IMR-90 (cell line): ENCODE data around the gene C5orf15. TPM values are rescaled to one million over a fixed set of nuclear protein-coding genes. Genes with fewer than 3 reads are reported as not detected.

Source experiments
- ATAC-seq: fragments of 200-7000 bp; cut with Tn5 transposase; 2 replicates; pipeline ENCODE4 v1.9.1; 2020; ENCODE audit warnings: low read depth, mild to moderate bottlenecking, moderate library complexity
- BruUV-seq: library from RNA; stranded (reverse); fragments of 400-500 nt; replicated peaks from 2 replicates; lab custom pipeline; 2021; lab: Mats Ljungman, UMichigan
- CTCF ChIA-PET: fragments of 300-600 bp; formaldehyde crosslinking; extraction: SDS; loops from one replicate; lab custom pipeline; 2021; ENCODE audit warnings: antibody characterized with exemption; lab: Yijun Ruan, JAX
- POLR2A ChIA-PET: fragments of 300-600 bp; sonication (Branson Sonifier 250); formaldehyde crosslinking; loops from one replicate; lab custom pipeline; 2022; ENCODE audit warnings: antibody characterized with exemption; ENCODE audit not compliant: unreplicated experiment; lab: Charles Lee
- DNase-seq: peaks from one replicate; pipeline ENCODE4 v3.0.0; 2013
- H2AFZ ChIP-seq: replicated peaks from 2 replicates; pipeline ENCODE3; 2013; ENCODE audit warnings: low read length, mild to moderate bottlenecking; ENCODE audit not compliant: poor library complexity
- H2AK5ac ChIP-seq: 2 replicates; pipeline ENCODE4 v1.6.1; 2013; ENCODE audit warnings: low read depth, low read length, inconsistent platforms
- H2AK9ac ChIP-seq: replicated peaks from 2 replicates; pipeline ENCODE3; 2013; ENCODE audit warnings: mild to moderate bottlenecking, low read depth, low read length, moderate library complexity; ENCODE audit not compliant: poor library complexity
- H2BK120ac ChIP-seq: 2 replicates; pipeline ENCODE4 v1.6.1; 2013; ENCODE audit warnings: low read depth, low read length, inconsistent platforms
- H2BK15ac ChIP-seq: 3 replicates; pipeline ENCODE4 v1.6.1; 2013; ENCODE audit warnings: low read depth, low read length, inconsistent platforms
- H2BK20ac ChIP-seq: 2 replicates; pipeline ENCODE4 v1.6.1; 2013; ENCODE audit warnings: low read depth, mild to moderate bottlenecking, inconsistent platforms, low read length, moderate library complexity
- H2BK5ac ChIP-seq: 2 replicates; pipeline ENCODE4 v1.6.1; 2013; ENCODE audit warnings: mild to moderate bottlenecking, low read depth, low read length, inconsistent platforms; ENCODE audit not compliant: poor library complexity, severe bottlenecking
- H3K14ac ChIP-seq: replicated peaks from 2 replicates; pipeline ENCODE4 v1.6.1; 2013; ENCODE audit warnings: low read depth, low read length, inconsistent platforms
- H3K18ac ChIP-seq: 2 replicates; pipeline ENCODE4 v1.6.1; 2013; ENCODE audit warnings: low read depth, low read length, control low read depth
- H3K23ac ChIP-seq: 2 replicates; pipeline ENCODE4 v1.6.1; 2013; ENCODE audit warnings: low read depth, low read length, inconsistent platforms
- H3K27ac ChIP-seq: 2 replicates; pipeline ENCODE4 v1.5.1; 2013; ENCODE audit warnings: mild to moderate bottlenecking, control low read depth, low read length; ENCODE audit not compliant: insufficient read depth
- H3K27me3 ChIP-seq: 2 replicates; pipeline ENCODE4 v1.6.1; 2013; ENCODE audit warnings: low read length; ENCODE audit not compliant: control insufficient read depth, insufficient read depth
- H3K36me3 ChIP-seq: 2 replicates; pipeline ENCODE4 v1.6.1; 2013; ENCODE audit warnings: low read length, mixed read lengths; ENCODE audit not compliant: control insufficient read depth, insufficient read depth
- H3K4ac ChIP-seq: 2 replicates; pipeline ENCODE4 v1.6.1; 2013; ENCODE audit warnings: low read depth, low read length, inconsistent platforms
- H3K4me1 ChIP-seq: 2 replicates; pipeline ENCODE4 v1.6.1; 2013; ENCODE audit warnings: low read length, mixed read lengths; ENCODE audit not compliant: control insufficient read depth, insufficient read depth
- H3K4me2 ChIP-seq: 2 replicates; pipeline ENCODE4 v1.6.1; 2013; ENCODE audit warnings: low read depth, mild to moderate bottlenecking, control low read depth, low read length, moderate library complexity
- H3K4me3 ChIP-seq: 2 replicates; pipeline ENCODE4 v1.5.1; 2013; ENCODE audit warnings: low read depth, mild to moderate bottlenecking, control low read depth, low read length, moderate library complexity; ENCODE audit not compliant: insufficient read depth
- H3K56ac ChIP-seq: 2 replicates; pipeline ENCODE4 v1.6.1; 2013; ENCODE audit warnings: low read length, inconsistent platforms; ENCODE audit not compliant: insufficient read depth; ENCODE audit errors: extremely low read depth
- H3K79me1 ChIP-seq, 2 experiments: 2 replicates each; pipeline ENCODE4 v1.6.1; 2013; ENCODE audit warnings: low read length in 2 of 2, inconsistent platforms in 1 of 2, low read depth in 1 of 2
- H3K9ac ChIP-seq: 2 replicates; pipeline ENCODE4 v1.6.1; 2013; ENCODE audit warnings: low read depth, low read length, control low read depth
- H3K9me1 ChIP-seq: 2 replicates; pipeline ENCODE4 v1.6.1; 2013; ENCODE audit warnings: low read length, inconsistent platforms; ENCODE audit not compliant: insufficient read depth
- H3K9me3 ChIP-seq: 2 replicates; pipeline ENCODE4 v1.6.1; 2013; ENCODE audit warnings: low read length; ENCODE audit not compliant: control insufficient read depth, insufficient read depth
- H4K20me1 ChIP-seq: 2 replicates; pipeline ENCODE4 v1.6.1; 2013; ENCODE audit warnings: low read length, inconsistent platforms; ENCODE audit not compliant: insufficient read depth
- H4K5ac ChIP-seq: 2 replicates; pipeline ENCODE4 v1.6.1; 2013; ENCODE audit warnings: mild to moderate bottlenecking, low read depth, low read length, control low read depth
- H4K8ac ChIP-seq, 2 experiments: 2 replicates each; pipeline ENCODE4 v1.6.1; 2013; ENCODE audit warnings: low read depth in 2 of 2, low read length in 2 of 2, control low read depth in 1 of 2, inconsistent platforms in 1 of 2
- H4K91ac ChIP-seq: 2 replicates; pipeline ENCODE4 v1.6.1; 2013; ENCODE audit warnings: low read depth, low read length, inconsistent platforms; ENCODE audit not compliant: insufficient read depth
- BHLHE40 ChIP-seq: fragments of 150-350 bp; IDR thresholded peaks from 2 replicates; pipeline ENCODE4 v1.6.1; 2016; ENCODE audit warnings: mild to moderate bottlenecking, low read depth, low read length
- CEBPB ChIP-seq: IDR thresholded peaks from 2 replicates; pipeline ENCODE4 v1.6.1; 2012; ENCODE audit warnings: low read depth, low read length, improper control_type of control experiment
- FOS ChIP-seq: fragments of 150-350 bp; IDR thresholded peaks from 2 replicates; pipeline ENCODE4 v1.6.1; 2016; ENCODE audit warnings: low read depth, low read length
- MAFK ChIP-seq: IDR thresholded peaks from 2 replicates; pipeline ENCODE4 v1.6.1; 2012; ENCODE audit warnings: low read depth, low read length, improper control_type of control experiment
- MAZ ChIP-seq: IDR thresholded peaks from 2 replicates; pipeline ENCODE4 v1.6.1; 2012; ENCODE audit warnings: low read depth, mild to moderate bottlenecking, low read length, improper control_type of control experiment, moderate library complexity, borderline replicate concordance
- MXI1 ChIP-seq: IDR thresholded peaks from 2 replicates; pipeline ENCODE4 v1.6.1; 2012; ENCODE audit warnings: low read depth, mild to moderate bottlenecking, low read length, moderate library complexity, borderline replicate concordance
- POLR2A ChIP-seq: IDR thresholded peaks from 2 replicates; pipeline ENCODE4 v1.6.1; 2012; ENCODE audit warnings: mild to moderate bottlenecking, low read depth, low read length
- RCOR1 ChIP-seq: IDR thresholded peaks from 2 replicates; pipeline ENCODE4 v1.6.1; 2012; ENCODE audit warnings: mild to moderate bottlenecking, low read length, improper control_type of control experiment; ENCODE audit not compliant: insufficient replicate concordance
- RFX5 ChIP-seq: IDR thresholded peaks from 2 replicates; pipeline ENCODE4 v1.8.0; 2012; ENCODE audit warnings: low read depth, mild to moderate bottlenecking, low read length, moderate library complexity
- SMC3 ChIP-seq: fragments of 150-350 bp; IDR thresholded peaks from 2 replicates; pipeline ENCODE4 v1.6.1; 2016; ENCODE audit warnings: low read depth, mild to moderate bottlenecking, antibody characterized with exemption, low read length, moderate library complexity
- WGBS, 2 experiments: methylation state at CpG; one replicate each; pipeline versions ENCODE4 v1.1.5 to v1.1.7; 2013; ENCODE audit warnings: missing lambda C conversion rate in 2 of 2; ENCODE audit not compliant: insufficient read length in 1 of 2; ENCODE audit errors: extremely low coverage in 2 of 2; 5-methylcytosine and 5-hydroxymethylcytosine counted together
- dilution Hi-C: fragments of 300-500 bp; cut with HindIII; formaldehyde crosslinking; loops from one replicate; pipeline ENCODE4 v1.14.3; 2018; ENCODE audit warnings: low sequenced_read_pairs; ENCODE audit not compliant: unreplicated experiment
- in situ Hi-C: fragments of 300-500 bp; cut with MboI; formaldehyde crosslinking; loops from 3 replicates; pipeline ENCODE4 v1.14.3; 2019; ENCODE audit warnings: low sequenced_read_pairs, inconsistent platforms, mixed read lengths
- intact Hi-C: fragments of 100-400 bp; cut with micrococcal nuclease; formaldehyde crosslinking; loops from 2 replicates; pipeline ENCODE4 v1.10.0; 2022
- polyA plus RNA-seq, 3 experiments: library from polyadenylated mRNA; depleted of rRNA; stranded (reverse); fragments of >200 nt; gene quantifications; 2 replicates each; pipeline ENCODE4 v1.2.3, GENCODE V29; 2012; ENCODE audit warnings: low replicate concordance in 1 of 3
- total RNA-seq: library from RNA; depleted of rRNA; stranded (reverse); fragments of >200 nt; gene quantifications from 2 replicates; pipeline ENCODE4 v1.2.3, GENCODE V29; 2012
- TF ChIP-seq, protein P1 (sequence below): fragments of 150-350 bp; IDR thresholded peaks from 2 replicates; pipeline ENCODE4 v1.6.1; 2017; ENCODE audit warnings: mild to moderate bottlenecking, antibody characterized with exemption, low read length, low read depth
- TF ChIP-seq, protein P2 (sequence below): conservative IDR thresholded peaks from 2 replicates; pipeline ENCODE4 v1.5.1; 2012; ENCODE audit warnings: mild to moderate bottlenecking, low read depth, low read length, improper control_type of control experiment

The C5orf15 gene
- total and polyA plus RNA-seq, 2 of the 4 experiments (the other 2 are of a cell fraction), result 35.1 to 73.5 TPM

DNA sequence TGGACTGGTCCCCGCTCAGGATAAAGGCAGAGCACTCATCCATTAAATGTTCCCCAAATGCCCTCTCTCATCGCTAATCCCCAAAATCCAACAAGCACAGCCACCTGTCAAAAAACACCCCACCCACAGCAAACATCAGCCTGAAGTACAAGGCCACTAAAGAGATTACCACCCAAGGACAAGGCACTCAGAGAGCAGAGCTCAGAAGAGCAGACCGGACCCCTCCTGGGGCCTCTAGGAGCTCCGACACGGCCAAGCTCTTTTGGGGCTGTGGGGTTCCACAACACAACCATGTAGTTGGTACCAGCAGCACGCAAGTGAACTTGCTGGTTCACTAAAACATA lies 26.5 kb upstream of the C5orf15 start:
- intact Hi-C loops, result loop anchor here (5.0 kb wide), 1 partner anchor 828 kb away; no protein-coding TSS in a partner anchor

More for the DNA sequence above, 26.5 kb upstream of the C5orf15 start:
- Histone ChIP-seq H4K20me1 (peaks cover 100% of the 10 kb centered on the region), H3K23ac (peak overlapping the region; percentile 68; the same call in 1 of the 2 replicates), H2BK15ac (no peak overlapping the region), H3K4me1 (peaks cover 36% of the 10 kb centered on the region), H3K27ac (no peak overlapping the region), H3K79me1 (peaks cover 19 to 90% of the 10 kb centered on the region in 2 experiments), H3K56ac (no peak overlapping the region), H3K4ac (no peak overlapping the region), H2BK20ac (no peak overlapping the region), H4K91ac (no peak overlapping the region), H3K27me3 (no peaks in the 10 kb centered on the region), H3K9ac (no peak overlapping the region), H2BK120ac (no peak overlapping the region), H4K5ac (no peak overlapping the region), H3K9me1 (peaks cover 52% of the 10 kb centered on the region), H3K4me3 (no peak overlapping the region), H3K9me3 (no peaks in the 10 kb centered on the region), H3K14ac (no peak overlapping the region), H2AK9ac (no peak overlapping the region), H3K18ac (no peak overlapping the region), H3K4me2 (no peak overlapping the region), H3K36me3 (peaks cover 17% of the 10 kb centered on the region), H2AFZ (no peak overlapping the region), H4K8ac (no peak overlapping the region), H2AK5ac (no peak overlapping the region), H2BK5ac (no peak overlapping the region)
- CTCF ChIA-PET, result interaction anchor here (0.6 kb wide), 1 partner anchor 917 kb away, joined by 5 read pairs; no protein-coding TSS in a partner anchor
- no peak for TF ChIP-seq MAZ
- TF ChIP-seq FOS, result no peak
- TF ChIP-seq POLR2A, result no peak
- TF ChIP-seq, protein P1, sequence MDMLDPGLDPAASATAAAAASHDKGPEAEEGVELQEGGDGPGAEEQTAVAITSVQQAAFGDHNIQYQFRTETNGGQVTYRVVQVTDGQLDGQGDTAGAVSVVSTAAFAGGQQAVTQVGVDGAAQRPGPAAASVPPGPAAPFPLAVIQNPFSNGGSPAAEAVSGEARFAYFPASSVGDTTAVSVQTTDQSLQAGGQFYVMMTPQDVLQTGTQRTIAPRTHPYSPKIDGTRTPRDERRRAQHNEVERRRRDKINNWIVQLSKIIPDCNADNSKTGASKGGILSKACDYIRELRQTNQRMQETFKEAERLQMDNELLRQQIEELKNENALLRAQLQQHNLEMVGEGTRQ, result no peak
- no peak for TF ChIP-seq CEBPB
- no peak for TF ChIP-seq MXI1
- no peak for TF ChIP-seq SMC3
- TF ChIP-seq, protein P2, sequence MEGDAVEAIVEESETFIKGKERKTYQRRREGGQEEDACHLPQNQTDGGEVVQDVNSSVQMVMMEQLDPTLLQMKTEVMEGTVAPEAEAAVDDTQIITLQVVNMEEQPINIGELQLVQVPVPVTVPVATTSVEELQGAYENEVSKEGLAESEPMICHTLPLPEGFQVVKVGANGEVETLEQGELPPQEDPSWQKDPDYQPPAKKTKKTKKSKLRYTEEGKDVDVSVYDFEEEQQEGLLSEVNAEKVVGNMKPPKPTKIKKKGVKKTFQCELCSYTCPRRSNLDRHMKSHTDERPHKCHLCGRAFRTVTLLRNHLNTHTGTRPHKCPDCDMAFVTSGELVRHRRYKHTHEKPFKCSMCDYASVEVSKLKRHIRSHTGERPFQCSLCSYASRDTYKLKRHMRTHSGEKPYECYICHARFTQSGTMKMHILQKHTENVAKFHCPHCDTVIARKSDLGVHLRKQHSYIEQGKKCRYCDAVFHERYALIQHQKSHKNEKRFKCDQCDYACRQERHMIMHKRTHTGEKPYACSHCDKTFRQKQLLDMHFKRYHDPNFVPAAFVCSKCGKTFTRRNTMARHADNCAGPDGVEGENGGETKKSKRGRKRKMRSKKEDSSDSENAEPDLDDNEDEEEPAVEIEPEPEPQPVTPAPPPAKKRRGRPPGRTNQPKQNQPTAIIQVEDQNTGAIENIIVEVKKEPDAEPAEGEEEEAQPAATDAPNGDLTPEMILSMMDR, result no peak
- TF ChIP-seq MAFK, result no peak
- TF ChIP-seq RCOR1, result no peak
- no peak for TF ChIP-seq RFX5
- TF ChIP-seq BHLHE40, result no peak
- in situ Hi-C loops, result no loop called here
- no peak for ATAC-seq
- BruUV-seq, result no TSS peak
- DNase-seq, result no peak
- POLR2A ChIA-PET, result no interaction called here
- dilution Hi-C loops, result no loop called here
- 80% methylated on average over 2 of the region's 6 CpGs; no CpG with 5 or more reads in 1 of the 2 experiments for WGBS, 2 experiments
